Forelimb muscle (tissue), 1 donor: ENCODE measurements around the gene GFRA4. TPM values are rescaled to one million over a fixed set of nuclear protein-coding genes. Genes with fewer than 3 reads are reported as not detected.

ENCODE experiments used
- DNase-seq: peaks from one replicate; pipeline ENCODE4 v3.0.0-alpha.2; 2013; ENCODE audit warnings: low read depth
- polyA plus RNA-seq: library from polyadenylated mRNA; unstranded; fragments of 120-200 nt; gene quantifications from one replicate; pipeline ENCODE4 v1.2.1, GENCODE V29; 2013; ENCODE audit not compliant: insufficient read length

The GFRA4 gene
- polyA plus RNA-seq, 1 donor, result not detected

GRCh38 chr20:3653921-3654320 is 9.3 kb downstream of the GFRA4 start:
- DNase-seq, result no peak

- no peak for DNase-seq
Observed at GRCh38 chr20:3652676-3653596, 10.3 kb downstream of the GFRA4 start.

GRCh38 chr20:3652221-3652620 is 11.0 kb downstream of the GFRA4 start:
- no peak for DNase-seq

GRCh38 chr20:3651204-3651962 is 11.8 kb downstream of the GFRA4 start:
- no peak for DNase-seq

- no peak for DNase-seq
Observed at GRCh38 chr20:3648951-3649350, 14.2 kb downstream of the GFRA4 start.

GRCh38 chr20:3647473-3647872 is 15.7 kb downstream of the GFRA4 start:
- no peak for DNase-seq

- DNase-seq, result no peak
Observed at GRCh38 chr20:3646651-3647050, 16.5 kb downstream of the GFRA4 start.

- no peak for DNase-seq
Observed at GRCh38 chr20:3646067-3646440, 17.1 kb downstream of the GFRA4 start.

- DNase-seq, result no peak
Observed at GRCh38 chr20:3645309-3646066, 17.7 kb downstream of the GFRA4 start.

GRCh38 chr20:3640259-3640658 is 22.9 kb downstream of the GFRA4 start:
- no peak for DNase-seq

- DNase-seq, result no peak
Observed at GRCh38 chr20:3635346-3635745, 27.9 kb downstream of the GFRA4 start.

- no peak for DNase-seq
Observed at GRCh38 chr20:3633913-3634478, 29.2 kb downstream of the GFRA4 start.

GRCh38 chr20:3632311-3633004 is 30.7 kb downstream of the GFRA4 start:
- DNase-seq, result no peak

- DNase-seq, result no peak
Observed at GRCh38 chr20:3631534-3631933, 31.7 kb downstream of the GFRA4 start.

GRCh38 chr20:3630429-3630828 is 32.8 kb downstream of the GFRA4 start:
- DNase-seq, result no peak

GRCh38 chr20:3629893-3630292 is 33.3 kb downstream of the GFRA4 start:
- no peak for DNase-seq

GRCh38 chr20:3628502-3629314 is 34.5 kb downstream of the GFRA4 start:
- no peak for DNase-seq

GRCh38 chr20:3627476-3627875 is 35.7 kb downstream of the GFRA4 start:
- no peak for DNase-seq

GRCh38 chr20:3622406-3622805 is 40.8 kb downstream of the GFRA4 start:
- DNase-seq, result no peak

- DNase-seq, result no peak
Observed at GRCh38 chr20:3621111-3621510, 42.1 kb downstream of the GFRA4 start.
